K562 (cell line): ENCODE results near the gene MIDN. TPM values are rescaled to one million over a fixed set of nuclear protein-coding genes. Genes with fewer than 3 reads are reported as not detected.

ENCODE experiments used
- ATF3 ChIP-seq, 2 experiments: fragments of 450-650 bp in 1 of 2; sonication (generic) in 1 of 2; formaldehyde crosslinking in 1 of 2; IDR thresholded peaks in 1 of 2; conservative IDR thresholded peaks in 1 of 2; 2 replicates each; pipeline versions ENCODE4 v1.6.1 to v1.8.1; 2016 to 2023; ENCODE audit warnings: mild to moderate bottlenecking in 2 of 2, moderate library complexity in 2 of 2, inconsistent platforms in 1 of 2, missing genetic modification reagents in 1 of 2
- DACH1 ChIP-seq: fragments of 450-650 bp; IDR thresholded peaks from 2 replicates; pipeline ENCODE4 v1.6.1; 2018; ENCODE audit not compliant: partially characterized antibody
- E2F5 ChIP-seq: sonication (generic); formaldehyde crosslinking; IDR thresholded peaks from 2 replicates; pipeline ENCODE4 v1.8.0; 2022; ENCODE audit warnings: mild to moderate bottlenecking, missing genetic modification reagents
- ETV6 ChIP-seq, 3 experiments: fragments of 150-350 bp in 1 of 3; sonication (generic) in 1 of 3; formaldehyde crosslinking in 1 of 3; IDR thresholded peaks; 2 replicates each; pipeline versions ENCODE4 v1.6.1 to v1.8.0; 2014 to 2022; ENCODE audit warnings: borderline replicate concordance in 2 of 3, low read depth in 2 of 3, antibody characterized with exemption in 1 of 3, low read length in 1 of 3, mild to moderate bottlenecking in 1 of 3, missing genetic modification reagents in 1 of 3
- HSF4 ChIP-seq: fragments of 250-450 bp; sonication (Bioruptor Pico); IDR thresholded peaks from 2 replicates; pipeline ENCODE4 v2.1.2; 2022; ENCODE audit warnings: mild to moderate bottlenecking, moderate library complexity, borderline replicate concordance
- NFXL1 ChIP-seq: fragments of 450-650 bp; formaldehyde crosslinking; IDR thresholded peaks from 2 replicates; pipeline ENCODE4 v1.4.0; 2021; ENCODE audit warnings: mild to moderate bottlenecking
- PYGO2 ChIP-seq: fragments of 450-650 bp; IDR thresholded peaks from 2 replicates; pipeline ENCODE4 v1.6.1; 2016; ENCODE audit warnings: mild to moderate bottlenecking, missing genetic modification characterization, moderate library complexity, missing compliant biosample characterization
- RAD51 ChIP-seq: fragments of 450-650 bp; IDR thresholded peaks from 2 replicates; pipeline ENCODE4 v1.7.1; 2016; ENCODE audit warnings: low read depth, mild to moderate bottlenecking, borderline replicate concordance
- SUPT5H ChIP-seq: fragments of 450-650 bp; IDR thresholded peaks from 2 replicates; pipeline ENCODE4 v1.6.1; 2016
- ZNF232 ChIP-seq: sonication (generic); formaldehyde crosslinking; IDR thresholded peaks from 2 replicates; pipeline ENCODE4 v1.8.0; 2022; ENCODE audit warnings: mild to moderate bottlenecking, missing genetic modification reagents
- polyA plus RNA-seq, 8 experiments: library from polyadenylated mRNA; depleted of rRNA in 4 of 8; stranded (reverse) in 5 of 8; unstranded in 3 of 8; fragments of >200 nt; fragmentation: Nextera tagmentation in 2 of 8; fragmentation: Illumina TruSeq in 1 of 8; extraction: Ambion mirVana in 2 of 8; extraction: Trizol in 1 of 8; gene quantifications; 2 replicates each; pipeline versions ENCODE4 v1.2.1 to v1.2.3, GENCODE V29; 2011 to 2014; ENCODE audit warnings: inconsistent platforms in 1 of 8, missing spikeins in 1 of 8
- total RNA-seq, 7 experiments: library from RNA; depleted of rRNA in 6 of 7; stranded (reverse); fragments of >200 nt in 6 of 7; fragmentation: Illumina TruSeq in 2 of 7; extraction: Trizol in 2 of 7; gene quantifications; 2 replicates each; pipeline versions ENCODE4 v1.2.1 to v1.2.3, GENCODE V29; 2011 to 2021; ENCODE audit warnings: low replicate concordance in 1 of 7
- TF ChIP-seq, protein P1 (sequence below), 2 experiments: fragments of 150-350 bp in 1 of 2; IDR thresholded peaks; 2 replicates each; pipeline ENCODE4 v1.6.1; 2012 to 2016; ENCODE audit warnings: low read depth in 2 of 2, low read length in 2 of 2, mild to moderate bottlenecking in 1 of 2, moderate library complexity in 1 of 2
- TF ChIP-seq, protein P2 (sequence below): fragments of 250-450 bp; sonication (Bioruptor Pico); IDR thresholded peaks from 2 replicates; pipeline ENCODE4 v1.4.0; 2020
- TF ChIP-seq, protein P3 (sequence below): fragments of 250-450 bp; sonication (Bioruptor Pico); IDR thresholded peaks from 2 replicates; pipeline ENCODE4 v1.9.0; 2021; ENCODE audit warnings: mild to moderate bottlenecking

The MIDN gene
- total and polyA plus RNA-seq, 9 of the 15 experiments (the other 6 are each of a cell fraction or from before 2014, with no cell fraction given) = 0.17 to 120 (median 10.1) TPM

GRCh38 chr19:1253514-1254080 is 5.2 kb downstream of the MIDN start (continued):
- TF ChIP-seq, protein P1, sequence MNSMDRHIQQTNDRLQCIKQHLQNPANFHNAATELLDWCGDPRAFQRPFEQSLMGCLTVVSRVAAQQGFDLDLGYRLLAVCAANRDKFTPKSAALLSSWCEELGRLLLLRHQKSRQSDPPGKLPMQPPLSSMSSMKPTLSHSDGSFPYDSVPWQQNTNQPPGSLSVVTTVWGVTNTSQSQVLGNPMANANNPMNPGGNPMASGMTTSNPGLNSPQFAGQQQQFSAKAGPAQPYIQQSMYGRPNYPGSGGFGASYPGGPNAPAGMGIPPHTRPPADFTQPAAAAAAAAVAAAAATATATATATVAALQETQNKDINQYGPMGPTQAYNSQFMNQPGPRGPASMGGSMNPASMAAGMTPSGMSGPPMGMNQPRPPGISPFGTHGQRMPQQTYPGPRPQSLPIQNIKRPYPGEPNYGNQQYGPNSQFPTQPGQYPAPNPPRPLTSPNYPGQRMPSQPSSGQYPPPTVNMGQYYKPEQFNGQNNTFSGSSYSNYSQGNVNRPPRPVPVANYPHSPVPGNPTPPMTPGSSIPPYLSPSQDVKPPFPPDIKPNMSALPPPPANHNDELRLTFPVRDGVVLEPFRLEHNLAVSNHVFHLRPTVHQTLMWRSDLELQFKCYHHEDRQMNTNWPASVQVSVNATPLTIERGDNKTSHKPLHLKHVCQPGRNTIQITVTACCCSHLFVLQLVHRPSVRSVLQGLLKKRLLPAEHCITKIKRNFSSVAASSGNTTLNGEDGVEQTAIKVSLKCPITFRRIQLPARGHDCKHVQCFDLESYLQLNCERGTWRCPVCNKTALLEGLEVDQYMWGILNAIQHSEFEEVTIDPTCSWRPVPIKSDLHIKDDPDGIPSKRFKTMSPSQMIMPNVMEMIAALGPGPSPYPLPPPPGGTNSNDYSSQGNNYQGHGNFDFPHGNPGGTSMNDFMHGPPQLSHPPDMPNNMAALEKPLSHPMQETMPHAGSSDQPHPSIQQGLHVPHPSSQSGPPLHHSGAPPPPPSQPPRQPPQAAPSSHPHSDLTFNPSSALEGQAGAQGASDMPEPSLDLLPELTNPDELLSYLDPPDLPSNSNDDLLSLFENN (IDR thresholded peaks at IDR 0.05; ENCODE audit: low read depth in 2 of 2, low read length in 2 of 2) = no peak
- no peak for TF ChIP-seq NFXL1
- TF ChIP-seq SUPT5H = 0 out of 2 replicates have a peak, but pooled peaks have one; percentile 26
- no peak for TF ChIP-seq DACH1
- no peak for TF ChIP-seq ETV6 (IDR thresholded peaks at IDR 0.05; ENCODE audit: borderline replicate concordance in 1 of 2, low read depth in 2 of 2, low read length in 1 of 2)
- TF ChIP-seq ETV6 (CRISPR knock-in tag; IDR thresholded peaks at IDR 0.05; ENCODE audit: borderline replicate concordance) = no peak
- TF ChIP-seq ATF3 (IDR thresholded peaks at IDR 0.05) = peak; percentile 6; the same call in 1 of the 2 replicates
- TF ChIP-seq ATF3 (CRISPR knock-in tag; conservative IDR thresholded peaks at IDR 0.05) = no peak
- TF ChIP-seq, protein P2, sequence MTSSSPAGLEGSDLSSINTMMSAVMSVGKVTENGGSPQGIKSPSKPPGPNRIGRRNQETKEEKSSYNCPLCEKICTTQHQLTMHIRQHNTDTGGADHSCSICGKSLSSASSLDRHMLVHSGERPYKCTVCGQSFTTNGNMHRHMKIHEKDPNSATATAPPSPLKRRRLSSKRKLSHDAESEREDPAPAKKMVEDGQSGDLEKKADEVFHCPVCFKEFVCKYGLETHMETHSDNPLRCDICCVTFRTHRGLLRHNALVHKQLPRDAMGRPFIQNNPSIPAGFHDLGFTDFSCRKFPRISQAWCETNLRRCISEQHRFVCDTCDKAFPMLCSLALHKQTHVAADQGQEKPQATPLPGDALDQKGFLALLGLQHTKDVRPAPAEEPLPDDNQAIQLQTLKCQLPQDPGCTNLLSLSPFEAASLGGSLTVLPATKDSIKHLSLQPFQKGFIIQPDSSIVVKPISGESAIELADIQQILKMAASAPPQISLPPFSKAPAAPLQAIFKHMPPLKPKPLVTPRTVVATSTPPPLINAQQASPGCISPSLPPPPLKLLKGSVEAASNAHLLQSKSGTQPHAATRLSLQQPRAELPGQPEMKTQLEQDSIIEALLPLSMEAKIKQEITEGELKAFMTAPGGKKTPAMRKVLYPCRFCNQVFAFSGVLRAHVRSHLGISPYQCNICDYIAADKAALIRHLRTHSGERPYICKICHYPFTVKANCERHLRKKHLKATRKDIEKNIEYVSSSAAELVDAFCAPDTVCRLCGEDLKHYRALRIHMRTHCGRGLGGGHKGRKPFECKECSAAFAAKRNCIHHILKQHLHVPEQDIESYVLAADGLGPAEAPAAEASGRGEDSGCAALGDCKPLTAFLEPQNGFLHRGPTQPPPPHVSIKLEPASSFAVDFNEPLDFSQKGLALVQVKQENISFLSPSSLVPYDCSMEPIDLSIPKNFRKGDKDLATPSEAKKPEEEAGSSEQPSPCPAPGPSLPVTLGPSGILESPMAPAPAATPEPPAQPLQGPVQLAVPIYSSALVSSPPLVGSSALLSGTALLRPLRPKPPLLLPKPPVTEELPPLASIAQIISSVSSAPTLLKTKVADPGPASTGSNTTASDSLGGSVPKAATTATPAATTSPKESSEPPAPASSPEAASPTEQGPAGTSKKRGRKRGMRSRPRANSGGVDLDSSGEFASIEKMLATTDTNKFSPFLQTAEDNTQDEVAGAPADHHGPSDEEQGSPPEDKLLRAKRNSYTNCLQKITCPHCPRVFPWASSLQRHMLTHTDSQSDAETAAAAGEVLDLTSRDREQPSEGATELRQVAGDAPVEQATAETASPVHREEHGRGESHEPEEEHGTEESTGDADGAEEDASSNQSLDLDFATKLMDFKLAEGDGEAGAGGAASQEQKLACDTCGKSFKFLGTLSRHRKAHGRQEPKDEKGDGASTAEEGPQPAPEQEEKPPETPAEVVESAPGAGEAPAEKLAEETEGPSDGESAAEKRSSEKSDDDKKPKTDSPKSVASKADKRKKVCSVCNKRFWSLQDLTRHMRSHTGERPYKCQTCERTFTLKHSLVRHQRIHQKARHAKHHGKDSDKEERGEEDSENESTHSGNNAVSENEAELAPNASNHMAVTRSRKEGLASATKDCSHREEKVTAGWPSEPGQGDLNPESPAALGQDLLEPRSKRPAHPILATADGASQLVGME (CRISPR knock-in tag) = no peak
- TF ChIP-seq, protein P3, sequence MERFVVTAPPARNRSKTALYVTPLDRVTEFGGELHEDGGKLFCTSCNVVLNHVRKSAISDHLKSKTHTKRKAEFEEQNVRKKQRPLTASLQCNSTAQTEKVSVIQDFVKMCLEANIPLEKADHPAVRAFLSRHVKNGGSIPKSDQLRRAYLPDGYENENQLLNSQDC (CRISPR knock-in tag) = no peak
- no peak for TF ChIP-seq ZNF232 (CRISPR knock-in tag)
- TF ChIP-seq PYGO2 (tag) = no peak
- TF ChIP-seq HSF4 (CRISPR knock-in tag) = no peak
- no peak for TF ChIP-seq E2F5 (CRISPR knock-in tag)
- no peak for TF ChIP-seq RAD51
